Hindlimb muscle (tissue), 1 donor: ENCODE data around the gene OPN3. TPM values are rescaled to one million over a fixed set of nuclear protein-coding genes. Genes with fewer than 3 reads are reported as not detected.

Source experiments
- DNase-seq: peaks from one replicate; pipeline ENCODE4 v3.0.0-alpha.2; 2013
- polyA plus RNA-seq: library from polyadenylated mRNA; unstranded; fragments of 120-200 nt; gene quantifications from one replicate; pipeline ENCODE4 v1.2.1, GENCODE V29; 2013; ENCODE audit not compliant: insufficient read length

Gene OPN3
- polyA plus RNA-seq, 1 donor: 27.0 TPM

DNA sequence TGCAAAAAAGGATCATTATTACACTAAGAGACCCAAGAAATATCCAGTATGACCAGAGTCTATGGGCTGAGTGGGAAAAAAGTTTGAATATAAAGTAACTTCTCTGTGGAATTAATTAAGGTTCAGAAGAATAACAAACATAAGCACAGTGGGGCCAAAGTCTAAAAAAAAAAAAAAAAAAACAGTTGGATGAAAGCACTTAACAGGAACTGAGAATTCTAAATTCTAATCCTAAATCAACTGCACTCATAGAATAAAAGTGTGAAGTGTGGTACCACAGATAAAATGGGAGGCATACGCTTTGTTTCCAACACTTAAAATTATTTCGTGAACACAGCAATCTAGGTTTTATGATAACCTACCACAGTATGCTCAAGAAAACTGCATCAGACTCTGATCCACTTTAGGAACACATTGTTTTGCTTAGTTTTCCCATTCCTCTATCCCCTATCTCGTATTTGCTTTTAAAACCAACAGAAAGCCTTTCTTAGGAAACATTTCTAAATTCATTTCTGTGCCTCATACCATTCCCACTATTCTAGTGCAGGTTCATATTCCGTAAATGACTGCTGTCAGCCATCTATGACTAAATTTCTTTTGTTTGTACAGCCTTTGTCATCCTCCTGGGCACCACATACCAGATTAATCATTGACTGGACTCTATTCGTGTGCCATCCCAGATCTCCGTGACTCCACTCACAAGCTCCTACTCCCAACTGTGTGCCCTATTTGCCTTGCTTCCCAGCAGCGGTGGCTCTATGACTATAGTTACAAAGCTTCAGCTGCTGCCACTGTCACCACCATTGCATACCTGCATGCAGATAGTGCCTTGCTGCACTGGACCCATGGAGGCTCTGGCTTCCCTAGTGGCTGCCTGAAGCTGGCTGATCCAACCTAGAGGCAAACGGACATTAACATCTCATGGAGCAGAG is 24.9 kb downstream of the OPN3 start:
- no peak for DNase-seq

DNA sequence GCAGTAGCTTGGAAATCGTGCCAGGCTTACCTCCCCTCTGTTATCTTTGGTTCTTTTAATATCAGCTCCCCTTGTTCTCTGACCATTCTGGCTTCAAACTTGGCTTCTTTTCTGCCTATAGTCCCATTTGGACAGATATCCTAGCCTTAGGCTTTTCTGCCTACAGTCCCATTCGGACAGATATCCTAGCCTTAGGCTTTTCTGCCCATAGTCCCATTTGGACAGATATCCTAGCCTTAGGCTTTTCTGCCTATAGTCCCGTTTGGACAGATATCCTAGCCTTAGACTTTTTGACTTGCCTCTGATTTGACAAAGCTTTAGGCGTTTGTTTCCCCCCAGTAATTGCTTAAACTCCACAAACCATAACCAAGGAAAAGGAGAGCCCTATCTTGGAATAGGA is 25.6 kb downstream of the OPN3 start:
- DNase-seq: no peak

DNA sequence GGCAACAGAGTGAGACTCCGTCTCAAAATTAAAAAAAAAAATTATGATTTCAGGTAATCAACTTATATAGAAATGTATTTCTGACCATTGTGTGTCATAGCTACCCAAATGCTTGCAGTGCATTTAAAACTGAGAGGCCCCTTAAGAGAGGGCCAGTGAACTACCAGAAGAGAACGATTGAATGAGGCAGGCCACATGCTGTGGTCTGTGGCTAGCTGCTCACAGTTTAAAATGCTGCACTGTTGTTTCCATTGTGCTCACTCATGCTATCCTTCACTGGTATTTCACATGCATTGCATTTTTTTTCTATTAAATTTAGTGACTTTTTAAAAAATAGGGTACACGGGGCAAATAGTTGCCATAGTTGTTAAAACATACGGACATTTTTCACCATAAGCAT is 26.0 kb downstream of the OPN3 start:
- no peak for DNase-seq

DNA sequence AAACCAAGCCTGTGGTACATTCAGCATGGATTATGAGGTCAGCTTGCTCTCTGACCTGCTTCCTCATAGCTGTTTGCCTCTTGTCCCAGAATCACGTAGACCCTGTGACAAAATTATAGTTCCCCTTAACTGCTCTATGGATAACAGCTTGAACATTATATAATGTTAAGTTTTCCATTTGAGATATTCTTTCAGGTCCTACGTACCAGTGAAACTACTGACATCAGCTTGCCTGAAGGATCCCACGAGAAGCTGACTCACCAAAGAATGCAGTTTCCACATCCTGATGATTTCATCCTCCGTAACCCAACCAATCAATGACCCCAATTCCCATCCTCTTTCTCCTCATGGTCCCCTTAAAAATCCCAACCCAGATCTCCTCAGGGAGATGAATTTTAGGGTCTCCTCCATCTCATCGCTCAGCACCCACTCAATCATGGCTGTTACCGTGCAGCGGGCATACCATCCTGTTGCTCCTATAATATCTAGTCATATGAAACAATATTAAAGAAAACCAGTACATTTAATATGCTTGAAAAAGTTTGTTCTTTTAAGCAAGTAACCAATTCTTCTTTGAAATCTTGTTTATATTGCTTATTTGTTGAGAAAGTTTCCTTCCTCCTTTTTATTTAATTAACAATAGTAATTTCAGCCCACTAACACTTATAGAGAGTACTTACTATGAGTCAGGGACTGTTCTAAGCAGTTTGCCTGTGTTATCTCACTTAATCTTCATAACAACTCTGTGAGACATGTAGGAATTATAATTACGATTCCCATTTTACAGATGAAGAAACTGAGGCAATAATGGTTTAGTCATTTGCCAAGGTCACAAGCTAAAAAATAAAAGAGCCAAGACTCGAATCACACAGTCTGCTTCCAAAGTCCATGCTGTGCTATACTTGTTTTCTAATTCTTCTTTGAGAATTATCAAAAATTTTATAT is 27.4 kb downstream of the OPN3 start:
- DNase-seq: no peak

DNA sequence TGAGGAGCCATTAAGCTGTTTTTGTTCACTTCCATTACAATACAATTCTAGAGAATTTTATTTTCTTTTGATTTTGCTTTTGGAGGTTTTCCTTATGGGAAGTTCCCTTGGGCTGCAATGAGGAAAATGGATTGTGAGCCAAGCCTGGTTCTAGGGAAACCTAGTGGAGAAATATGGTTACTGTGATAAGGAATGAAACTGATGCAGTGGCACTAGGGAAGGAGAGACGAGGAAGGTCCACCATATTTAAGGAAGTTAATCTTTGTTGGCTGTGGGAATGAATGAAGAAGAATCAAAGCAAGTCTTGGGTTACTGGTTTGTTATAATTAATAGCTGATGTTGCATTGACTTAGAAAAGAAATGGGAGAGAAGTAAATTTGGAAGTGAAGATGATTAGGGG is 28.4 kb downstream of the OPN3 start:
- no peak for DNase-seq

DNA sequence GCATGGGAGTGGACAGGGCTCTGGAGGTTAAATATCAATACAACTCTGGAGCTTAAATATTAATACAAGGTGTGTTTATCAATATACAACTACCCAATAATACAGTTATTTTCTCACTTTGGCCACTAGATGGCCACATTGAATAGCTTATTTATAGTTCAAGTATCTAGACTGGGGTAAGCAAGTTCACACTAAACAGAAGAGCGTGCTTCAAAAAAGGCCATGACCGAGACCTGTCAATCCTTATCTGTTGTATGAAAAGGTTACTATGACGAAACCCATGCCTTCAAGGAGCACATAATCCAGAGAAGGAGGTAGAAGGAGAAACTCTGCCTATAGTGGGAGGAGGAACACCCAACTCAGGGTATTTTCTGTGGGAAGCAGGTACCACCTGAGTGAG is 29.1 kb downstream of the OPN3 start:
- peak; percentile 26 for DNase-seq

DNA sequence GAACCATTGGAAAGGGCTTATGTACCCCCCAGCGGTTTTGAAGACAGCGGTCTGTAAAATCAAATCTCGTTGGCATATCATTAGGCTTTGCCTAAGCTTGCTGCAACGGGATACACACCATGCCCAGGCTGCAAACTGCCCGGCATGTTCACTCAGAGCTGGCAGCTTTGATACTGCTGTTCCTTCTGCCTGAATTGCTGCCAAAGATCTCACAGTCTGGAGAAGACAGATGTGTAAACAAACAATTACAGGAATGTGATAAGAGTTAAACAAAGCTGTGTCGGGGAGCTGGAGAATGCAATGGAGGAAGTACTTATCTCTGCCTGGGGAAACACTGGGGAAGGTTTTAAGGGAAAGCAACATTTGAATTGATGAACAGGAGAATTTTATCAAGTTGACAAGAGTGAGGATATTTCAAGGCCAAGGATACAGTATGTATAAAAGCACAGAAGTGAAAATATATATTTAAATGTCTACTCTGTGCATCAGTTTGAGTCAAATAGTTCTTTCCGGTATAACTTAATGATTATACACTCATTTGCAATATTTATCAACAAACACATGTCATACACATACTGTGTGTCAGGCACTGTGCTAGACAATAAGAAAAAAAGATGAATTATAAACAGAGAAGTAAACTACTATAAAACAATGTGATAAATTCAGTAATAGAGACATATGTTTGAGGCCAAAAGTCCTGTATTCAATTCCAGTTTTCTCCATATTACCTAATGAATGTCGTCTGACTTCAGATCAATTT is 29.9 kb downstream of the OPN3 start:
- no peak for DNase-seq

DNA sequence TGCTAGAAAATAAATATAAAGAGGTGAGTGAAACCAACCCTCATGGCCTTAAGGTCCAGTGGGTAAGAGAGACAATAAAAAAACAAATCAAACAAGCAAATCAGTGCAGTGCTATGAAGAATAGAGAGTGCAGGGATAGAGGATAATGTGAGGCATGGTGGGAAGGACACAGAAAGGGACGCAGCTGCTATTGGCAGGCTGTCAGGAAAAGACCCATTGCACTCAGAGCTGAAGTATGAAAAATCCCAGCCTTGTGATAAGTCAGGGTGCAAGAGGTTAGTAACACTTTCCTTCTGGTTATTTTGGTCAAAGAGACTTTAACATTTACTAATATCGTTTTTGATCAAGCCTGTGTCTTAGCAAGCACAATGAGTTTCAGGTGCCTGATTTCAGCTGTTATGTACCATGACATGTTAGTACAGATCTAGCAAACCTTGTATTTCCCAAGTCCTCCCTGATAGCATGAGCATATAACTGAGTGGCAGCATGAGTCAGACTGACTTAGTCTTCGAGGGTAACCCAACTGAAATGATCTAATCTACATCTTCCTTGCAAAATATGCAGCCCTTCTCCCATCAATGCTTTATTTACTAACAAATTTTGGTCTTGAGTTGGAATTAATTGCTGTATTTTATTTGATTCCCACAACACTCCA is 31.7 kb downstream of the OPN3 start:
- DNase-seq: no peak

DNA sequence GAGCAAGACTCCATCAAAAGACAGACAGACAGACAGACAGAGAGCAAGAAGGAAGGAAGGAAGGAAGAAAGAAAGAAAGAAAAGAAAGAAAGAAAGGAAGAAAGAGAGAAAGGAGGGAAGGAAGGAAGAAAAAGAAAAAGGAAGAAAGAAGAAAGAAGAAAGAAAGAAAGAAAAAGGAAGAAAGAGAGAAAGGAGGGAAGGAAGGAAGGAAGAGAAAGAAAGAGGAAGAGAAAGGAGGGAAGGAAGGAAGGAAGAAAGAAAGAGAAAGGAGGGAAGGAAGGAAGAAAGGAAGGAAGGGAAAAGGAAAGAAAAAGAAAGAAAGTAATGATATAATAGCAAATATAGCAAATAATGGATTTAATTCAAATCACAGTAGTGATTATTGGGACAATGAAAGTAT is 32.7 kb downstream of the OPN3 start:
- no peak for DNase-seq

DNA sequence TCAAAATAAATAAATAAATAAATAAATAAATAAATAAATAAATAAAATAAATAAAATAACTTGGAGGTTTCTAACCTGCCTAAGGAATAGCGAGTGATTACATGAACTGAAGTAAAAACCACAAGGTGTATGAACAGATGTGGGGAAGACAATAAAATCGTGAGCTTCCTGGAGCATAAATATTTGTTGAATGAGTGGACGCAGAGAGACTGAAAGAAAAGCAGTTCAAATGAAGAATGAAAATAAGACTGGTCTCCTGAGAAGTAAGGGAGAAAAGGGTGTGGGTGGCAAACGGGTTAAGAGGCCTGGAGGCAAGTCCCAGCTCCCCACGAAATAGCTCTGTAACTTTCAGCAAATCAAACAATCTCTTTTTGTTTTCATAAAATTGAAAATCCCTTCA is 33.6 kb downstream of the OPN3 start:
- DNase-seq: no peak

DNA sequence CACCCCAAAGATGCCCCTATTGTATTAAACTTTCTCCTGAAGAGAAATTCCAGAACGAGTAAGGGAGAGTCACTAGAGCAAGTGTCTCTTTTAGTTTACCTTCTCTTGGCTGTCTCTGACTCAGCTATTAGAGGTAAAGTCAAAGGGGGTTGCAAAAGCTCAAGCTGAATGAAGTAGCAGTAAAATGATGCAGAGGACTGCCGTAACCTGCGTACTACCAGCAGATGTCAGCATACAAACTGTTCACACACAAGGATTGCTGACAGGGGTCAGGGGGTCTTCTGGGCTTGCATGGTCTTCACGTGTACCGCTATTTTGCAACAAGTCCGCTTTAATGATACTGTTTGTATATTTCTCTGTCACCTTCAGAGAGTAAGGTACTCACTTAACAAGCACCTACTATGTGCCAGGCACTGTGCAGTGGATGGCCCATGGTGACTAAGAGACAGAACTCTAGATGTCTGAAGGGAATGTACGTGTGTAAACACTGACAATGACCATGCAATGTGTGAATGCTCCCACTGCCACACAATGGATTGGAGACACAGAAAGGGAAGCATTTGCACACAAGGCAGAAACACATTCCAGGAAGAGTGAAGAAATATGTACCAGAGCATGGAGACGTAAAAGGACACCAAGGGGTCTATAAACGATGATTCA is 34.9 kb downstream of the OPN3 start:
- DNase-seq: no peak

DNA sequence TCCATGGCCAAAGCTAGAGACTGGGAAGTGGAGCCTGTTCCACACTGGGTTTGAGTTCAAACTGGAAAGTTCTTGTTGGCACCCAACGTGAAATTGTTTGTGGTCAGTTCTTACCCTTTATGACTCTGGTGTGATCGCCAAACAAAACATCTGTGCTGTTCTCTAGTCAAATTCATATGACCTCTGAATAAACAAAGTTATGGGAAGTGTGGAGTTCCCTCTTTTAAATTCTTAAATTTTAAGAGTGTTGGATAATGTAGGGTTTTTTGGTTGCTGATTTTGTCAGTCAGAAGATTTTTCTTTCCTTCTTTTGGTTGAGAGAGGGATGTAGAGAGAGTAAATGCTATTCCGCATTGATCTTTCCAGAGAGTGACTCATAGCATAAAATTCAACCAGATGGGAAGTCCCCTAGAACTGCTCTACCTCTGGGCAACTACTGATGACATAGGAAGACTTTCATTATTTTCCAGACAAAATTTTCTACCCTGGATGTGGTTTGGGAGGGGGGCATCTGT is 36.4 kb downstream of the OPN3 start:
- no peak for DNase-seq

DNA sequence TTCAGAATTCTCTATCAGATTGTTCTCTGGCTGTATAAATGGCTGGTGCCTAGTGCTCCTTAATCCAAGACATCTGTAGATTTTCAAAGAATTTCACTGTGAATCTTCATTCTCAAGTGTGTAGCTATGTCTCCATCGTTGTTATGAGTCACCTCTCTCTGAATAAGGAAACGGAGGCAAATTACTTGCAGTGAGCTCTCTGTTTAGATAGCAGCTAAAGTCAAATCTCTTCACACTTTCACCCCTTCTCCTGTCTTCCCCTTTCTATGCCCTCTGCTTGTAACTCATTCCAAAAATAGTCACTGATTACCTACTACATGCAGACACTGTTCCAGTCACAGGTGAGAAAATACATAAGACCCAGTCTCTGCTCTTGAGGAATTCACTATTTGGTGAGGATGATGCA is 39.7 kb downstream of the OPN3 start:
- DNase-seq: no peak

DNA sequence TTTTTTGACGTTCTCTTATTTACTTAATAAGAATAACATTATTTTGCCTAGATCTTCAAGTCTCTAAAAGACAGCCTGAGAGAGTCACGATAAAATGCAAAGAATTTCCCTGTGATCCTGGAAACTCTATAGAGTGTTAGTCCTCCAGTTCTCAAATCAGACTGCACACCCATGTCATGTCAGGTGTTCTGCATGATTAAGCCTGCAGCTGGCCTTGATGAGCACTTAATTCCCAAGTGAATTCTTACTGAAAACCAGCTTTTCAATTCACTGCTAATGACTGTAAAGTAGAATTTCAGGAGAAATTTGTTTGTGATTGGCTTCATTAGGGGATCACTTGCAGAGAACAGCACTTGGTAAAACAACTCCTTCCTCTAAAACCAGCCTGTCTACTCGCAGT is 41.9 kb downstream of the OPN3 start:
- no peak for DNase-seq

DNA sequence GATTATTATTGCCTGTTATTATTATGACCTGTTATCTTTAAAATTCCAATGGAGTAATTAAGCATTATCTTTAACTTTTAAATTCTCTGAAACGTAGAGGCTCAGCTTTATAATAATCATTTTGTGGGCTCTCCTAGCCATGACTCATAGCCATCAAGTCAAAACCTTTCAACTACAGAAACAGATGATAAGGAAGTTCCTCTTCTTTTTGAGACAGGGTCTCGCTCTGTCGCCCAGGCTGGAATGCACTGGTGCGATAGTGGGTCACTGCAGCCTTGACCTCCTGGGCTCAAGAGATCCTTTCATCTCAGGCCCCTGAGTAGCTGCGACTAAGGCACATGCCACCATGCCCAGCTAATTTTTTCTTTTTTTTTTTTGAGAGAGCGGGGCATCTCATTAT is 43.5 kb downstream of the OPN3 start:
- DNase-seq: no peak

DNA sequence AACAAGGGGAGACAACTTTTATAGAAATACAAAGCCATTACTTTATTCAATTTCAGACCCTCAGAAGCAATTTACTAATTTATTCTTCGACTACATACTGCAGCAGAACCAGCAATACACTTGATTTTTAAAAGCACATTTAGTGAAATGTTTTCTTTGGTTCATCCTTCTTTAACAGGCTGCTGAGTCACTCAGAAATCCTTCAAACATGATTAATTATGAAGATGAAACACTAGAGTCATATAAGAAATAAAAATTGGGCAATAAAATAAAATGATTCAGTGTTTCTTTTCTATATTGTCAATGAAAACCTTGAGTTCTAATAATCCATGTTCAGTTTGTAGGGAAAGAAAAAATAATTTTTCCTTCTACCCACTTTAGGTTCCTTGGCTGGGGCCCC is 47.0 kb downstream of the OPN3 start:
- DNase-seq: no peak

DNA sequence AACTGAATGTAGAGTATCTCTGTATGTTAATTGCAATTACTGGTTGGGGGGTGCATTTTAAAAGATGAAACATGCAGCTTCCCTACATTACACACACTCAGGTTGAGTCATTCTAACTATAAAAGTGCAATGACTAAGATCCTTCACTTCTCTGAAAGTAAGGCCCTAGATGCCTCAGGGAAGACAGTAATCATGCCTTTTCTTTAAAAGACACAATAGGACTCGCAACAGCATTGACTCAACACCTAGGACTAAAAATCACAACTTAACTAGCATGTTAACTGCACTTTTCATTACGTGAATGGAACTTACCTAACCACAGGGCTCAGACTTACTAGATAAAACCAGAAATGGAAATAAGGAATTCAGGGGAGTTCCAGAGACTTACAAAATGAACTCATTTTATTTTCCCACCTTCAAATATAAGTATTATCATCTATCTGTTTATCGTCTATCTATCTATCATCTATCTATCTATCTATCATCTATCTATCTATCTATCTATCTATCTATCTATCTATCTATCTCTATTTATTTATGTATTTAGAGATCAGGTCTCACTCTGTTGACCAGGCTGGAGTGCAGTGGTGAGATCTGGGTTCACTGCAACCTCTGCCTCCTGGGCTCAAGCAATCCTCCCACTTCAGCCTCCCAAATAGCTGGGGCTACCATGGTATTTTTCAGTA is 47.8 kb downstream of the OPN3 start:
- no peak for DNase-seq

DNA sequence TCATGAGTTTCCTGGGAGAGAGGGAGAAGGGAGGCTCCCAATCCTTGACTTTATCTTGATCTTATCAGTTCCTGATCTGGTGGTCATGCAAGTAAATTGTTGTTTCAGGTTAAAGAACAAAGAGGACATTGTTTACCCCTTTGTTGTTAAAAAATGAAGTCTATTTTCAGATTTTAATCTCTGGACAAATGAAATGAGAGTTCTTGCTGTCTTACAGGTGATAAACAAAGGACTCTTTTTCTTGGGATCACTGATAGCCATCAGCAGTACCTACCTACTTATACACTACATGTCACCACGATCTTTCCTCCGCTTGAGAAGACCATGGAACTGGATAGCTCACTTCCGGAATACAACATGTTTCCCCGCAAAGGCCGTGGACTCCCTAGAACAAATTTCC is 48.4 kb downstream of the OPN3 start:
- DNase-seq: no peak

DNA sequence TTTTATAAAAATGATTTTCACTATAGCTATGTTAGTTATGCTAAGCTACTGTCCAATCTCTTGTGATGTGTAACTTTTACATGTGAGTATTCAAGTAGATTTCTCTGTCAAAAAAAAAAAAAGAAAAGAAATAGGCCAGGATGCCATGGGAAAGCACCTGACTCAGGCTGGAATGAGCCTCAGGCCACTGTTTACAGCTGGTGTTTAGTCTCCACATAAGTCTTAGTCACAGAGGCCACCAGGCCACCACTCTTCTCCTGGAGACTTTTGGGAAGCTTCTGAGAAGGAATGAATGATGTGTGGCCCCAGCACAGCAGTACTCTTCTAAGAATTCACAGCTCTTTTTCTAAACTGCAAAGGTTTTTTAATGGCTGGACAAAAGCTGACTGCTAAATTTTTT is 48.9 kb downstream of the OPN3 start:
- DNase-seq: no peak

DNA sequence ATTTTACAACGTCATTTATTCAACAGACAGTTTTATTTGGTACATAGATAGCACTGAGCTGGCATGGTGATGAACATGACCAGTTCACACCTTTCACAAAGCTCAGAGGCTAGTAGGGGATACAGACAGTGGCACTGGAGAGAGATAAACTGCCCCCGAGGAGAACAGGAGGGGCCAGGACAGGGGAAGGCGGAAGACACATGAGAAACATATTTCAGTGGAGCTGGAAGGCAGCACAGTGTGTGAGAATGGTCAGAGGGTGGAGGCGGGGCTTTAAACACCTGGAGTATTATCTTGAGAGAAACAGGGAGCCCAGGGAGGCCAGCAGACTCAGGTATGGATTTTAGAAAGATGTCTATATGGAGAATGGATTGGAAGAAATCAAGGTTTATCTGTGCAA is 49.5 kb downstream of the OPN3 start:
- DNase-seq: no peak

DNA sequence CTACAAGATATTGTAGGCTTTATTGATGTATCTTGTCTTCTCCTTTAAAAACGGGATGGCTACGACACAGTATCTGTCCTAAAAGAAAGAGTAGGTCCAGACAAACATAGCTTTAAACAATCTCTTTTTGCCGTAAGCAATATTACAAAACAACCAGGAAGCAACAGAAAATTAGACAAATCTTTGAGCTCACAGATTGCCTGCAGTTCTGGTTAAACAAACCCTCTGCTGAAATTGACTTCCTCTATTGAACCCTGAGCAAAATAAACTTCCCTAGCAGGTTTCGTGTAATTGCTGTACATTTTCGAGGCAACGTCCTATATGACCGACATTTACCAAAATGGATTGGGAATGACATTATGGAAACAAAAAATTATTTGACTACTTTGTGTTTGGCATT is 50.6 kb downstream of the OPN3 start:
- no peak for DNase-seq
